ENCODE data around the gene RNF144A. TPM values are rescaled to one million over a fixed set of nuclear protein-coding genes. Genes with fewer than 3 reads are reported as not detected.

Gene RNF144A
- total RNA-seq, 1 donor: 4.3 TPM

- TF ChIP-seq CTCF (IDR thresholded peaks at IDR 0.05; ENCODE audit: insufficient read depth, low read depth, low read length): no peak
- no peak overlapping the region for H3K4me3 ChIP-seq (ENCODE audit: low read depth, low read length)
- DNase-seq (ENCODE audit: low read depth): no peak
Measured at GRCh38 chr2:6937582-6937981, 20.4 kb downstream of the RNF144A start.

GRCh38 chr2:6939071-6939470 lies 21.9 kb downstream of the RNF144A start:
- no peak overlapping the region for H3K4me3 ChIP-seq (ENCODE audit: low read depth, low read length)
- TF ChIP-seq CTCF (IDR thresholded peaks at IDR 0.05; ENCODE audit: insufficient read depth, low read depth, low read length): no peak
- DNase-seq (ENCODE audit: low read depth): no peak

DNA sequence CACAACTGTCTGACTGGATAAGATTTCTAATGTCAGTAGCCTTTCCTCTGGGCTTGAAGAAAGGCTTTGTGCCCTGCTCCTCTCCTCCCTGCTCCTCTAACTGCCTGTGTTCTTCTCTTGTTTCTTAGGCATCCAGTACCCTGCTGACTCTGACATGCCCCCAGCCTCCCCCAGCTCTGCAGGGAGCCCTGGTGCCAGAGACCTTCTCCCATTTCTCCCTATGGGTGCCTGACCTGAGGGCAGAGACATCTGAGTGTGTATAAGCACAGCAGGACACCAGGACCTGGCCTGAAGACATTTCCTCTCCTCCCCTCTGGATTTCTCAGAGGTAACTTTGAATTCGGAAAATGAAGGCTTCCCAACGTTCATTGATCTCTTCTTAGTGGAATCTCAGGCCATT lies 23.6 kb downstream of the RNF144A start:
- H3K4me3 ChIP-seq (ENCODE audit: low read depth, low read length): no peak overlapping the region
- no peak for DNase-seq (ENCODE audit: low read depth)
- TF ChIP-seq CTCF (IDR thresholded peaks at IDR 0.05; ENCODE audit: insufficient read depth, low read depth, low read length): no peak

DNA sequence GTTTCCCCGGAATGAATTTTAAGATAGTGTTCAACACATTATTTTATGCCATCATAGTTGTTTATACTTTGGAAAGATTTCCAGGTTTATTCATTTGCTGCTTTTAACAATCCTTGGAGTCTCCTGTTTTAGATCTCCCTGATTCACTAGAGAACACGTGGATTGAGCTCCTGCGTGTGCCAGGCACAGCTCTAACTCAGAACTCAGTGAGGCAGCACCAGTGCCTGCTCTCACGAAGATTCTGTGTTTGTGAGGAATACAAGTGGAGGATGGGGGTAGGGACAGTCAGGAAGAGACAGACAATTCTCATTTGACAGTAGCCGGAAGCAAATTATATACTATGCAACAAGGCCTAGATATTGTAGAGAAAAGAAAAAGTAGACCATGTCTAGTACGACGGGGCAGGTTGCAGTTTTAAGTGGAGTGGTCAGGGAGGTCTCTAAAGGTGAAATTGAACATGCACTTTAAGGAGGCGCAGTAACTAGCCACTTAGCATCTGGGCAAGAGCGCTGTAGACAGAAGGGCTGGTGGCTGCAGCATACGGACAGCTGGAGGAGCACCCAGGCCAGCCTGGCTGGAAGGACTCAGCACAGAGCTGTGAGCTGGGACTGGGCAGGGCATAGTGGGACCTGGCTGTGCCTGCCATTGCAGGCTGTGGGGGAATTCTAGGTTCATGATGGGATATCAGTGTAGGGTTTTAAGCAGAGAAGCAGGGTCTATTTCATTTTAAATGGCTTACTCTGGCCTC lies 24.3 kb downstream of the RNF144A start:
- H3K4me3 ChIP-seq (ENCODE audit: low read depth, low read length): no peak overlapping the region
- no peak for TF ChIP-seq CTCF (IDR thresholded peaks at IDR 0.05; ENCODE audit: insufficient read depth, low read depth, low read length)
- DNase-seq (ENCODE audit: low read depth): no peak

DNA sequence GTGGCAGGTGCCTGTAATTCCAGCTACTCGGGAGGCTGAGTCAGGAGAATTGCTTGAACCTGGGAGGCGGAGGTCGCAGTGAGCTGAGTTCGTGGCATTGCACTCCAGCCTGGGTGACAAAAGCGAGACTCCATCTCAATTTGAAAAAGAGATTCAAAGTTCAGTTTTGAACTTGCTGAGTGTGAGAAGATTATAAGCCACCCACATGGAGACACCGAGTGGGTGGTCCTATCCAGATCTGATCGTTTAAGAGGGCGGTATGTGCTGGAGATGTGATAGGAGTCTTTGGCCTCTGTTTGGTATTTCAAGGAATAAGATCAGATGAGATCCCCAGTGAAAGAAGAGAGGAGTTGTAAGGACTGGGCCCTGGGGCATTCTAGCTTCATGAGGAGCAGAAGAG lies 25.6 kb downstream of the RNF144A start:
- TF ChIP-seq CTCF (IDR thresholded peaks at IDR 0.05; ENCODE audit: insufficient read depth, low read depth, low read length): no peak
- H3K4me3 ChIP-seq (ENCODE audit: low read depth, low read length): no peak overlapping the region
- DNase-seq (ENCODE audit: low read depth): no peak

DNA sequence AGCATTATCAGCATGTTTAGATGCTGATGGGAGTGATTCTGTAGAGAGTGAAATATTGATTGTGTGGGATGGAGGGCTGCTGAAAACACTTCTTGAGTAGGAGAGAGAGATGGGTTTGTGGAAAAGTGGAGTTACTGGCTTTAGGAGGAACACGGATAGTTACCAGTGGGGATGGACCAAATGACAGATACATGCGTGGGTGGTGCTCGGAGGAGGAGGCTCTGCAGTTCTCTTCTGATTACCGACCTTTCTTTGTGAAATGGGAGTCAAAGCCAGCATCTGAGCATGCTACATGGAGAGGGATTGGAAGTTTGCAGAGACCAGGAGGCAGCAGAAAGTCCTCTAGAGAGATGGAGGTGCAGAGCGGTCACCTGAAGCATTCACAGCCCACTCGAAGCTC lies 26.3 kb downstream of the RNF144A start:
- TF ChIP-seq CTCF (IDR thresholded peaks at IDR 0.05; ENCODE audit: insufficient read depth, low read depth, low read length): no peak
- no peak for DNase-seq (ENCODE audit: low read depth)

GRCh38 chr2:6943971-6944370 lies 26.8 kb downstream of the RNF144A start:
- no peak overlapping the region for H3K4me3 ChIP-seq (ENCODE audit: low read depth, low read length)
- TF ChIP-seq CTCF (IDR thresholded peaks at IDR 0.05; ENCODE audit: insufficient read depth, low read depth, low read length): no peak
- no peak for DNase-seq (ENCODE audit: low read depth)

More for the DNA sequence above, 26.3 kb downstream of the RNF144A start:
- H3K4me3 ChIP-seq (ENCODE audit: low read depth, low read length): no peak overlapping the region

Measured in fibroblast of villous mesenchyme (primary cell).